Osteocyte (in vitro differentiated cells): ENCODE measurements around the gene ZBTB8OS. TPM values are rescaled to one million over a fixed set of nuclear protein-coding genes. Genes with fewer than 3 reads are reported as not detected.

Source experiments
- DNase-seq: peaks from one replicate; pipeline ENCODE4 v3.0.0; 2021; ENCODE audit warnings: mixed read lengths; ENCODE audit not compliant: unreplicated experiment; ENCODE audit errors: extremely low spot score
- H3K27ac Mint-ChIP-seq: one replicate; pipeline ENCODE4 v1.8.0; 2021; ENCODE audit warnings: mild to moderate bottlenecking, mixed read lengths; ENCODE audit not compliant: unreplicated experiment
- H3K27me3 Mint-ChIP-seq: one replicate; pipeline ENCODE4 v1.8.0; 2021; ENCODE audit warnings: mixed read lengths; ENCODE audit not compliant: unreplicated experiment
- H3K36me3 Mint-ChIP-seq: one replicate; pipeline ENCODE4 v1.8.0; 2021; ENCODE audit warnings: mixed read lengths; ENCODE audit not compliant: unreplicated experiment
- H3K4me1 Mint-ChIP-seq: one replicate; pipeline ENCODE4 v1.8.0; 2021; ENCODE audit warnings: mixed read lengths; ENCODE audit not compliant: unreplicated experiment
- H3K4me3 Mint-ChIP-seq: one replicate; pipeline ENCODE4 v1.8.0; 2021; ENCODE audit warnings: mild to moderate bottlenecking, moderate library complexity, mixed read lengths; ENCODE audit not compliant: unreplicated experiment
- H3K9me3 Mint-ChIP-seq: one replicate; pipeline ENCODE4 v1.8.0; 2021; ENCODE audit warnings: mixed read lengths; ENCODE audit not compliant: unreplicated experiment
- total RNA-seq: library from RNA; stranded (reverse); gene quantifications from 2 replicates; pipeline ENCODE4 v1.2.1, GENCODE V29; 2021
- TF ChIP-seq, protein P1 (sequence below): fragments of 200-600 bp; sonication (generic); IDR thresholded peaks from 2 replicates; pipeline ENCODE4 v1.5.0; 2021; ENCODE audit warnings: antibody characterized with exemption, mild to moderate bottlenecking, moderate library complexity

Gene ZBTB8OS
- total RNA-seq, 1 donor from 2014 or later, result 33.2 TPM

- Mint-ChIP-seq H3K27ac (peak overlapping the region; percentile 3), H3K4me3 (no peak overlapping the region), H3K4me1 (peaks cover 20% of the 10 kb centered on the region), H3K36me3 (peaks cover 25% of the 10 kb centered on the region), H3K9me3 (no peaks in the 10 kb centered on the region), H3K27me3 (no peaks in the 10 kb centered on the region)
- TF ChIP-seq, protein P1, sequence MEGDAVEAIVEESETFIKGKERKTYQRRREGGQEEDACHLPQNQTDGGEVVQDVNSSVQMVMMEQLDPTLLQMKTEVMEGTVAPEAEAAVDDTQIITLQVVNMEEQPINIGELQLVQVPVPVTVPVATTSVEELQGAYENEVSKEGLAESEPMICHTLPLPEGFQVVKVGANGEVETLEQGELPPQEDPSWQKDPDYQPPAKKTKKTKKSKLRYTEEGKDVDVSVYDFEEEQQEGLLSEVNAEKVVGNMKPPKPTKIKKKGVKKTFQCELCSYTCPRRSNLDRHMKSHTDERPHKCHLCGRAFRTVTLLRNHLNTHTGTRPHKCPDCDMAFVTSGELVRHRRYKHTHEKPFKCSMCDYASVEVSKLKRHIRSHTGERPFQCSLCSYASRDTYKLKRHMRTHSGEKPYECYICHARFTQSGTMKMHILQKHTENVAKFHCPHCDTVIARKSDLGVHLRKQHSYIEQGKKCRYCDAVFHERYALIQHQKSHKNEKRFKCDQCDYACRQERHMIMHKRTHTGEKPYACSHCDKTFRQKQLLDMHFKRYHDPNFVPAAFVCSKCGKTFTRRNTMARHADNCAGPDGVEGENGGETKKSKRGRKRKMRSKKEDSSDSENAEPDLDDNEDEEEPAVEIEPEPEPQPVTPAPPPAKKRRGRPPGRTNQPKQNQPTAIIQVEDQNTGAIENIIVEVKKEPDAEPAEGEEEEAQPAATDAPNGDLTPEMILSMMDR, result no peak
- DNase-seq, result no peak
Measured at GRCh38 chr1:32686387-32686786, 36.0 kb upstream of the ZBTB8OS start.

- TF ChIP-seq, protein P1, result no peak
- H3K27ac Mint-ChIP-seq, result no peak overlapping the region
- H3K36me3 Mint-ChIP-seq, result peaks cover 32% of the 10 kb centered on the region
- no peak for DNase-seq
- H3K27me3 Mint-ChIP-seq, result no peaks in the 10 kb centered on the region
- H3K4me3 Mint-ChIP-seq, result no peak overlapping the region
- H3K9me3 Mint-ChIP-seq, result no peaks in the 10 kb centered on the region
- peaks cover 20% of the 10 kb centered on the region for H3K4me1 Mint-ChIP-seq
Measured at GRCh38 chr1:32685498-32685897, 35.1 kb upstream of the ZBTB8OS start.

DNA sequence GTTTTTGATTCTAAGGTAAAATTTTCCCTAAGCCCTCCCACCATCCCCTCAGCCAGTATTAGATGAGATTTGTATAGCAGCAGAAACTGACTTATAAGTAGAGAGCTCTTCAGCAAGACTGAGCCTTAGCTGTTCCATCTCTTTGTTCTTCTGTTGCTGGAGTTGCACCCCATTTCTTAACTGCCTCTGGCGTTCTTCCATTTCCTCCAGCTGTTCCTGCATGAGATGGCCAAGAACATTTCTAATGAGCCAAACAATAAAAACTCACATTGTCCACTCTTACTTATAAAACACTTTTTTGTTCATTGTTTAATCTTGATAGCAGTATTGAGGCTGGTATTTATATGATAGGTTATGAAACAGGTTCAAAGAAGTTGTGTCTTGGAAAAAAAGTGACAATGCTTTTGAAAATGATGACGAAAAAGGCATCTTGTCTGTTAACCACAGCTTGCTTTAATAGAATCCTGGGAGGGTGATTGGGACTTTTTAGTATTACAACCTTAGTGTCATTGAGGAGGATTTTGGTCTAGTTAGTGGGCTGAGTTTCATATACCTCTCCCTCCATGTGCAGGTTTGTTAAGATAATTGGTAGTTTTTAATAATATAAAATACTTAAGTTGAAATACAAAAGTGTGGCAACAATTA is 33.9 kb upstream of the ZBTB8OS start:
- H3K27ac Mint-ChIP-seq, result peak overlapping the region; percentile 71
- peaks cover 41% of the 10 kb centered on the region for H3K36me3 Mint-ChIP-seq
- no peaks in the 10 kb centered on the region for H3K27me3 Mint-ChIP-seq
- no peak for DNase-seq
- peaks cover 20% of the 10 kb centered on the region for H3K4me1 Mint-ChIP-seq
- TF ChIP-seq, protein P1, result no peak
- H3K9me3 Mint-ChIP-seq, result no peaks in the 10 kb centered on the region
- no peak overlapping the region for H3K4me3 Mint-ChIP-seq

DNA sequence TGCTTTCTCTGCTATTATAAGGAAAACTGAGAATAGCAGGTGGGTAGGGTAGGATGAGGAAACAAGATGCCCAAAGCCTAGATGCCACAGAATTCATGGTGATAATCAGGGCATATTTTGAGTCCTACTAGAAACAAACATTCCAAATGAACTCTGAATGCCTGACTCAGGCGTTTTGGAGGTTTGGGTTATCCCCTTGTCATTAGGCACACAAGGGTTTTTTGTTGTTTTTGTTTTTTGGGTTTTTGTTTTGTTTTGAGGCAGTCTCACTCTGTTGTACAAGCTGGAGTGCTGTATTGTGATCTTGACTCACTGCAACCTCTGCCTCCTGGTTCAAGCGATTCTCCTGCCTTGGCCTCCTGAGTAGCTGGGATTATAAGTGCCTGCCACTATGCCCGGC is 33.0 kb upstream of the ZBTB8OS start:
- peaks cover 41% of the 10 kb centered on the region for H3K36me3 Mint-ChIP-seq

GRCh38 chr1:32681999-32682398 is 31.6 kb upstream of the ZBTB8OS start:
- Mint-ChIP-seq H3K9me3 (no peaks in the 10 kb centered on the region), H3K27ac (no peak overlapping the region), H3K4me1 (peaks cover 13% of the 10 kb centered on the region), H3K27me3 (no peaks in the 10 kb centered on the region), H3K4me3 (no peak overlapping the region), H3K36me3 (peaks cover 45% of the 10 kb centered on the region)
- DNase-seq, result no peak
- TF ChIP-seq, protein P1, result no peak

More for the DNA sequence above, 33.0 kb upstream of the ZBTB8OS start:
- Mint-ChIP-seq H3K4me1 (peaks cover 20% of the 10 kb centered on the region), H3K27me3 (no peaks in the 10 kb centered on the region), H3K4me3 (no peak overlapping the region), H3K9me3 (no peaks in the 10 kb centered on the region), H3K27ac (peak overlapping the region; percentile 71)
- no peak for DNase-seq
- TF ChIP-seq, protein P1, result no peak
